ENCODE measurements around the gene RINL.

RINL gene, protein sequence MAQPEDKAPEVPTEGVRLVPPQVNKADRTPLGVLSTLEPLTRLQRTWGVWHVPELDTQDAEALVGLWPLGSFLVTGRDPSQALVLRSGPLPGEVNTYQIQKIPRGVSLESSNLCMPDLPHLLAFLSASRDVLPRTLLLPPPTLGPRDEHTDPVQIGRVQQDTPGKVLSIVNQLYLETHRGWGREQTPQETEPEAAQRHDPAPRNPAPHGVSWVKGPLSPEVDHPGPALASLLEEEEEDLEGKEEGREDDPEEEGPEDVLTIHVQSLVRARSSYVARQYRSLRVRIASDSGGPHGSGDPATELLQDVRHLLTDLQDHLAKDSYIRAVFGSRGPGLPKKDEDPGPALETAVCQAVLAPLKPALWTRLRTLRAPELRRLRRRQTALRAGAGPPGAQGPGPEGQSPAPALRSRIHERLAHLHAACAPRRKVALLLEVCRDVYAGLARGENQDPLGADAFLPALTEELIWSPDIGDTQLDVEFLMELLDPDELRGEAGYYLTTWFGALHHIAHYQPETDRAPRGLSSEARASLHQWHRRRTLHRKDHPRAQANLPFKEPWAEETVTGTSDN

DNA sequence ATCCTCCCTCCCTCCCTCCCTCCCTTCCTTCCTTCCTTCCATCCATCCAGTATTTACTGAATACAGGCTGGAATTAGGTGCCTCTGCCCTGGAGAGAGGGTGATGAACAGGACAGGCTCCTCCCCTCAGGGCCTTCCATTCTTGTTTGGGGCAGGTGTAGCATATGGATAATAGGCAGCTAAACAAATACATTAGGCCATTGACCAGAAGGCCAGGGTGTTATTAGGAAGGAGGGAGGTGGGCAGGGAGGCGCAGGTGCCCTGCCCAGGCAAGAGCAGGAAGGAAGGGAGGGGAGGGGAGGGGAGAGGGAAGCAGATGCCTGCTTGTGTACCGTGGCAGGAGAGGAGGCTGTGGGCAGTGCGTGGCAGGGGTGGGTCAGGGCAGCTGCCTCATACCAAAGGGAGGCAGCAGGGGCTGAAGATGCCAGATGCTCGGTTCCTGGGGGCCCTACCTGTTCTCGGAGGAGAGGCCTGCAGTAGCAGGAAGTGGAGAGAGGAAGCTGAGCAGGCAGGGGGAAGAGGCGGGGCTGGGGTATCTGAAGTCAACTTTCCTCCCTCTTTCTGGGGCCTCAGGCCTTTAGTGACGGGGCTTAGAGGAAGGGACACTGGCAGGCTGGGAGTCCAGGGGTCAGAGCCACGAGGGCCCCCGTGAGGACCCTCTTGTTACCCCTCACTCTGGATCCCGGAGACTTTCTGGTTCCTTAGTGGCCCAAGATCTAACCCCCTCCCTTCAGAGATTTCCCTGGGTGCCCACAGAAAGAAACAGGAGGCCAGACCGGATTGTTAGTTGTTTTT lies at the start of gene RINL:
Gene RINL (minus strand): TSS at position 495 of the 794 bp plus-strand sequence. CDS start 1,533 bp downstream, outside the sequence.
- DNase-seq = peak; percentile 47 to 54

DNA sequence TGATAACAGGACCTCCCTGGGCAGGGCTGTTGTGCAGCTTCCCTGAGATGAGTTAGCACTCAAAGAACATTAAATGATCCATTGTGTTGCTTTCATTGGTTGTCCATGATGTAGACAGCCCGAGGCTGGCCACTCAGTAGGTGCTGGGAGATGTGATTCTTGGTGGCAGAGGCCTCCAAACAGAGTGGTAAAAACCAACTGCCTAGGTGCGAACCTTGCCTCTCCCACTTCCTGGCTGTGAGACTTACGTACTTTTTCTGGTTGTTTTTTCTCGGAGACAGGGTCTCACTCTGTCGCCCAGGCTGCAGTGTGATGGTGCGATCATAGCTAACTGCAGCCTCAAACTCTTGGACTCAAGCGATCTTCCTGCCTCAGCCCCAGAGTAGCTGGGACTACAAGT lies 46.3 kb upstream of the RINL start:
- no peak for DNase-seq

DNA sequence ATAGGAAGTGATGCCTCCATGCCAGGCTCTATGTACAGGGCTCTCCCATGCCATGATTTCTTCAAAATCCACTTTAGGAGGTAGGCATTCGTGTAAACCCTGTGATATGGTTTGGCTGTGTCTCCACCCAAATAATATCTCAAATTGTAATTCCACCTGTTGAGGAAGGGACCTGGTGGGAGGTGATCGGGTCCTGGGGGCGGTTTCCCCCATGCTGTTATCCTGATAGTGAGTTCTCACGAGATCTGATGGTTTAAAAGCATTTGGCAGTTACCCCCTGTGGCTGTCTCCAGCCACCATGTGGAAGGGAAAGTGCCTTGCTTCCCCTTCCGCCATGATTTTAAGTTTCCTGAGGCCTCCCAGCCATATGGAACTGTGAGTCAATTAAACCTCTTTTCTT lies 44.4 kb upstream of the RINL start:
- no peak for DNase-seq

DNA sequence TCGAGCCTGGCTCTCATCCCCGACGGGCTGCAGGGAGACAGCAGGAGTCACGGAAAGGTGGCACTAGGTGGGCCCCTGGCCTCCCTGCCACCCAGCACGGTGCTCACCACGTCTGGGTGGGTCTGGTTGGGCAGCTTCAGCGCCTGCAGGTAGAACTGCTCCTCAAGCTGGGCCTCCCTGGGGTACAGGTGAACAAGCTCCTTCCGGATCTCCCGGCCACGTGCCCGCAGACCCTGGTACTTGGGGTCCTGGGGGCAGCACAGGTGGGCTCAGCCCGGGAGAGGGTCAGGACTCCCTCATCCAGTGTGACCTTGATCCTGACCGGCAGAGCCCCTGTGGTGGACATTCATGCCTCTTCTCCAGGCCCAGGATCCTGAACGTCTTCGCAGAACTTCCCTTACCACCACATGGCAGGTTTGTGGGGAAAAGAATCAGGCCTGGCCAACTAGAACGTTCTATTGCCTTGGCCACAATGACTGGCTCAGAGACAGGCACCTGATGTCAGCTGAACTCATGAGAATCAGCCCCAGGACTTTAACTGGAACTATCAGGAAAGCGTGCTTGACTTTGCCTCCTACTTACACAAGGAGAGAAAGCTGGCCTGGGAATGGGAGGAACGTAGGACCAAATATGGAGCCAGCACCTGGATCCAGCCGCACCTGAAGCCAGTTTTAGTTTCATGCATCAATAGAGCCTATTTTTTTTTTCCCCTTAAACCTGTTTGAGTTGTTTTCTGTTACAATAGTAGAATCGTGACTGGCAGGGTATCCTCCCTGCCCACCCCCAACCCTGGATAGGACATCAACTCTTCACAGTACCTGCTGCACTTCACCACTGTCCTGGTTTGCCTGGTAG lies 43.6 kb upstream of the RINL start:
- no peak for DNase-seq

DNA sequence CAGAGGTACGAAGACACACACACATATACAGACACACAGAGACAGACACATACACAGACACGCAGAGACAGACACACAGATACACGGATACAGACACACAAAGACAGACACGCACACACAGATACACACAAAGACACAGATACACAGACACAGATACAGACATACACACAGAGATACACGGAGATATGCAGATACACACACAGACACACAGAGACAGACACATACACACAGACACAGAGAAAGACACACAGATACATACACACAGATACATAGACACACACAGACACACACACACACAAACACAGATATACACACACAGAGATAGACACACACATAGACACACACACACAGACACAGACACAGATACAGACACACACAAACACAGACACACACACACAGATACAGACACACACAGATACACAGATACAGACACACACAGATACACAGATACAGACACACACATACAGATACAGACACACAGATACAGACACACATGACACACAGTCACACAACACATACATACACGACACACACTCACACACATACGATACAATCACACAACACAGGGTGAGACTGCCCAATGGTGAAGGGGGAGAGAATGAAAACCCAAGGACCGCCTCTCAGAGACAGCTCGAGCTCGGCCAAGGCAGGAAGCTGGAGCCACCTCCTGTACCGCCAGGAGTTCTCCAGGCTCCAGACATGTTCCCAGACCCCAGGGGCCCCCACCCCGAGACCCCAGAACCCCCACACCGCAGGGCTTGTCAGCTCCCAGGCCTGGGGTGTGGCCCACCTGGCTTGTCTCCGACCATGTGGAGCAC lies 42.7 kb upstream of the RINL start:
- DNase-seq = no peak

DNA sequence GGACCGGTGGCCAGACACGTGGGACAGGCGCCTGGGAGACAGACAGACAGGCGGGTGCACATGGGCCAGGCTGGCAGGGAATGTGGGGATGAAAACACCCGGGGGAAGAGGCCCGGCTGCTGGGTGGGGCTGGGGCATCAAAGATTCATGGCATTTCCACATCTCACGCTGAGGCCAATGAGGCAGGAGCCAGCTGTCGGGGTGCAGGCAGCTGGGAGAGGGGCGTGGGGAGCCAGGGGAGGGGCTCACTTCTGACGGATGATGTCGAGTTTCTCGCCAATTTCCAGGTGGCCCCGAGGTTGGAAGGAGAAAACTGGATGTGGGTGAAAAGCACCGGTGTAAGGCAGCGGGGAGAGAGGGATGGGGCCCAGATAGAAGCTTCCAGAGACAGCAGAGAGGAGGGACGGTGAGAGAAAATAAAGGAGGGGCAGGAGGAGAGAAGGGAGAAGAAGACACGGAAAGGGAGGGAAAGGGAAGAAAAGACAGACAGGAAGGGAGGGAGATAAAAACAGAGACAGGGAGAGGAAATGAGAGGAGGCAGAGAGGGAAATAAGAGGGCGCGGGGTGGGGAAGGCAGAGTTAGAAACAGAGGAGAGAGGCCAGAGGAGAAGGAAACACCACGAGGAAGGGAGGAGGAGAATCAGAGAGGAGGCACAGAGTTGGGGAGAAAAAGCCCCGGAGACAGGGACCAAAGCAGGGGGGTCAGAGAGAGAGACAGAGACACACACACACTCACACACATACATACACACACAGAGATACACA lies 41.9 kb upstream of the RINL start:
- DNase-seq = no peak

DNA sequence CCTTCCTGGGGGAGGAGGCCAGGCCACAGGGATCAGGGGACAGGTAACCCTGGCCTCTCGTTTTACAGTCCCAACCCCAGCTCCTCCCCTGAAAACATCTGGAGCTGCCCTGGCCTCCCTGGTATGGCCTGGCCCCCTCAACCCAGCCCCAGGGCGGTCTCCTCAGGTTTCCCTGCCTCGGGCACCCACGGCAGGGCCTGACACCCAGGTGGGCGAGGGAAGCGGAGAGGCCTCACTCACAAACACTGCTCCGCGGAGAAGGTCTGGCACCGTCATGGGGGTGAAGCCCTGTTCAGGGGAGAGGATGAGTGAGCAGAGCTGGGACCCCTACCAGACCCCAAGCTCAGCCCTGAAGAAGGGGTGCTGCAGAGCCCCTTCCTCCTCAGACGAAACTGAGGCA lies 40.5 kb upstream of the RINL start:
- DNase-seq = no peak

DNA sequence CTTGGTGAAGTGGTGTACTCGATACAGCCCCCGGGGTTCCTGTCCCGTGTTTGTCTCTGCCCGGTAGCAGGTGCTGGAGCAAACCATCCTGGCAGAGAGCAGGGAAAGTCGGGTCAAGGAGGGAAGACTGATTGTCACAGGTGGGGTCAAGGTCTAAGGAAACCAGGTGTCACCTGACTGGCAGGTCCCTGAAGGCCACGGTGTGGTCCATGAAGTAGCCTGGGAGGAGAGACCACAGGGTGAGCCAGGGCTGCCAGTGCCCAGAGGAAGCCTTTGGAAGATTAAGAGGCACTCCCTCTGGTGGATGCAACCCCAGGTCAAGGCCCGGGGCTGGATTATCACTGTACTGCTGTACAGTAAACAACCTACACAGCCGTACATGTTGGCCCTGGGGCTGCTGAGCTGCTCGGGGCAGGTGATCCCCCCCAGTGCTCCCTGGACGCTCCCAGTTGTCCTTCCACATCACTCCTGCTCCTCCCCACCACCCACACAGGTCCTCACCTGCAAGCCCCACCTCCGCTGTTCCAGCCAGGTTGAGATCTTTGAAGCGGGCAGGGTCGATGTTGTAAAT lies 39.9 kb upstream of the RINL start:
- no peak for DNase-seq

DNA sequence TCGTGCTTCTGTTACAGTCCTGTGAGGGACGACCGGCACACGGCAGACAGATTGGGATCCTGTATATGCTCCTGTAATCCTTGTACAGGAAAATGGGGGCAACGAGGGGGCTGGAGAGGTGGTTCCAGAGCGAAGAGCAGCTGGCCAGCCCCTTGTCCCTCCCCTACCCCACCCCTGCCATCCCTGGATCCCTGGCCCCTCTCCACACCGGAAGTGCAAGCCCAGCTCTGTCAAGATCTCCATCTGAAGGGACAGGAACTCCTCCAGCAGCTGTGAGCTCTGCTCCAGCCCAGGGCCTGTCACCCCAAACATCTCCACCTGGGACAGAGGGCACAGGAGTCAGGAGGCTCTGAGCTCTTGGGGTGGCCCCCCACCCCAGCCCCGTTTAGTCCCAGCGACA lies 39.4 kb upstream of the RINL start:
- DNase-seq = no peak

DNA sequence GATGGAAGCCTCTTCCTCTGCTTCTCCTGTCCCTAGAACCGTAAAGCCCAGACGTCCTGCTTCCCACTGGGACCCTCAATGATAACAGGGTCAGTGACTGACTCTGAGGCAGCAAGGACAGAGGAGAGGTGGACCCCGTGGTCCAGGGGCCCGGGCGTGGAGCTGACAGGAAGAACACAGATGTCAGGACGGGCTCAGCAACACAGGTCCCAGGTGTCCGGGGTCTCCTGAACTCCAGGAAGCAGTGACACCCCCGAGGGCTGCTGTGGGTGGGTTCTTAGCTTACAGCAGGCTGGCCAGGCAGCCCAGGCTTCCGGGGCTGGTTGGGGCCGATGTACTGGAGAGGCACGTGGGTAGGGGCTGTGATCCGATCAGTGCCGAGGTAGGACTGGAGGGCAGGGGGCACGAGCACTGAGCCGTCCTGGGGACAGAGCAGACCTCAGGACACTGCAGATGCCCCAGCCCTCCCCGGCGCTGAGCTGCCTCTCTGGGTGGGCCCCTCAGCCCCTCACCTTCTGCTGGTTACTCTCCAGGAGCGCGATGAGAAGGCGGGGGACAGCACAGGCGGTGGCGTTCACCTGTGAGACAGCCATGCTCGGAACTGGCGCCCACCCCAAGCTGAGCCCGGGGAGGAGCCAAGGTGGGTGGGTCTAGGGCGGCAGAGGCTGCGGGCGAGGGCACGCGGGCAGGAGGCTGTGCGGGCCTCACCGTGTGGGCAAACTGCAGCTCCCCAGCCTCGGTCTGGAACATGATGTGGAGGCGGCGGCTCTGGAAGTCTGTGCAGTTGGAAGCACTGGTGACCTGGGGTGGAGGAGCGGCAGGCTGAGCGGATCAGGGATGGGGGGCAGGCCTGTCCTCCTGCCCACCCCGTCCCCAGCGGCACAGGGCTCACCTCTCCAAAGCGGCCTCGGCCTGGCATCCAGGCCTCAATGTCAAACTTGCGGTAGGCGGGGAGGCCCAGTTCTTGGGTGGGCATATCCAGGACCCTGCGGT lies 37.5 kb upstream of the RINL start:
- no peak for DNase-seq

DNA sequence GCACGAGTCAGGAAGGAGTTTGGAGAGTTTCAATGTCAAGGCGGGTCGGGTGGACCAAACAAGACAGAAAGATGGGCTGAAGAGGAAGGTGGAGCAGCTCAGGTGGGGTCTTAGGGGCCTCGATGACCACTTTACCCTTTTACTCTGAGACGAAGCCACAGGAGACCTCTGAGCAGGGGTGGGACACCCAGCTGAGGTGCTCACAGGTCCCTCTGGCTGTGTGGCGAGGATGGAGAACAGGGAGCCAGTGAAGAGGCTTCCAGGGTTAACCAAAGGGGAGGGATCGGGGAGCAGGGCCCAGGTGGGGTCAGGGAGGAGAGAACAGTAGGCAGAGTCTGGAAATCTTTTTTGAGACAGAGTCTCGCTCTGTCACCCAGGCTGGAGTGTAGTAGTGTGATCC lies 35.9 kb upstream of the RINL start:
- no peak for DNase-seq

DNA sequence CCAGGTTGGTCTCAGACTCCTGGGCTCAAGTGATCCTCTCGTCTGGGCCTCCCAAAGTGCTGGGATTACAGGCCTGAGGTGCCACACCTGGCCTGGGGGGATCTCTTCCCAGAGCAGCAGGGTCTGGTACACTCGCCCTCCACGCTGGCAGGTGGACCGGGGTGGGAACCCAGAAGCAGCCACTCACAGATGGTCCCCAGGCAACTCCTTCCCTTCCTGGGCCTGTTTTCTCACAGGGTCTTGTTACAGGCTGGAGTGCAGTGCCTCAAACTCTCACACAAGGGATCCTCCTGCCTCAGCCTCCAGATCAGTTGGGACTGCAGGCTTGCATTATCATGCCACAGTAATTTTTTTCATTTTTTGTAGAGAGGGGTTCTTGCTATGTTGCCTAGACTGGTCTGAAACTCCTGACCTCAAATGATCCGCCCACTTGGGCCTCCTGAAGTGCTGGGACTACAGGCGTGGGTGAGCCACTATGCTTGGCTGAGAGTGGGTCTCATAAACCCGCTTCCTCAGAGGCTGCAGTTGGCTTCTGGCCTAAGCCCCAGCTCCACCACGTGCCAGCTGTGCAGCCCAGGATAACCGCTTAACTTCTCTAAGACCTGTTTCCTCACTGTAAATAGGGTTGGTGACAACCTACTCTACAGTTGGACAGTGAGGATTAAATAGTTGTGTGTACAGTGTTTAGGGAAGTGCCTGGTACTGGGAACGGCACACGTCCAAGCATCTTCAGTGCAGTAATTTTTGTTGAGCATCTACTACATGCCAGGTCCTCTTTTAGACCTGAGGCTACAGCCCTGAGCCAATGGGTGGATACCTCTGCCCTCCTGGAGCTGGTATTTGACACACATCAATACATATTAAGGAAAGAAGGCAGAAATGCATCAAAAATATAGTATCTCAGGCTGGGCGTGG lies 34.8 kb upstream of the RINL start:
- DNase-seq = no peak

DNA sequence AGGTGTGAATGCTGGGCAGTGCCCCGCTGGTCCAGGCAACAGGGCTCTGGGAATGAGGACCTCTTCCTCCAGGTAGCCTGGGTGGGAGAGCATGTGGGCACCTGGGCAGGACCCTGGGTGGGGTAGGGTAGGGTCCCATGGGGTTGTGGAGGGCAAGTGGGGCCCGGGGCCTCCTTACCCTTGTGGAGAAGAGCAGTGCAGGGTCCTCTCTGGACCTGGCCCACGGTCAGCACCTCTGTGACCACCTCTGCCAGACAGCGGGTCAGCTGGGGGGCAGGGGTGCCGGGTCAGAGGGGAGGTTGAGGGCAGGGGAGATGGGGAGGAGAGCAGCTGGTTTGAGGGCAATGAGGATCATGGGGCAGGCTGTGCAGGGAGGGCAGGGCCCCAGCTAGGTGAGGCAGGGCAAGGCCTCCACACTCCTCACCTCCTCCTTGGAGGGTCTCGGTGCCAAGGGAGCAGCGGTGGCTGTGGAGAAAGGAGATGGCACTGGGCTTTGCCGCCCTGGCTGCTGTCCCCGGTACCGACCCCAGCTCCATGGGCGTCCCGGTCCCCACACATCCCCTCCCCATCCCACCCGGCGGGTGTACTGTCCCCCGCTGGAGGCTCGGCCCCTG lies 33.4 kb upstream of the RINL start:
- DNase-seq = no peak

DNA sequence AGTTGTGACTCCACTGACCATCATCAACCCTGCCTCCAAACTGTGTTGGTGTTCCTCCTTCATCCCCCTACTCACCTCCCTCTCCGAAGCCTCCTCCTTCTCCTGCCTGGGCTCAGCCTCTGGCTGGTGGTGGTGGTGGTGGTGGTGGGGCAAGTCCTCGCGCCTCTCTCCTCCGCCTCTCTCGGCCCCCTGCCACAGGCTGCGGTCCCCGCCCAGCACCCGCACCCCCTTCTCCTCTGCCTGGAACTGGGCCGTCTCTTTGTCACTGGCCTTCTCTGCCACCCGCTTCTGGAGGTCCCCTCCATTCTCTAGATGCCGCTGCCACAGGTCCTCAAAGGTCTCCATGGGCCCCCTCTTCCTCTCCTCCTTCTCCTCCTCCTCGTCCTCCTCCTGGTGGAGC lies 32.4 kb upstream of the RINL start:
- DNase-seq = no peak

DNA sequence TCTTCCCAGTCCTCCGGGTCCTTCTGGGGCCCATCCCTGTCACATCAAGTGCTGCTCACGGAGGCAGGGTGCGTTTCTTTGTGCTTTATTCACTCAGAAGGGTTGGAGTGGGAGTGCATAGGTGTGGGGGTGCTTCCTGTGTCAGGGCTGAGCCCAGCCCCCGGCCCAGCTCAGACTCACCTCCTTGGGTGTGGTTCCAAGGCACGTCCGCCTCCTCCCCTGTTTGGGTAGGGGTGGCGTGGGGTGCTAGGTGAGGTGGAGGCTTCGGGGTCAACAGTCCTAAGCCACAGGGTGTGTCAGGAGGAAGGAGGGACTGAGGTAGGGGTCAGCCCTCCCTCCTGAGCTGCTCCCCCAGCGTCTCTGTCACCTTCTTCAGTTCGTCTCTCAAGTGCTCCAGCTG lies 30.8 kb upstream of the RINL start:
- no peak for DNase-seq

DNA sequence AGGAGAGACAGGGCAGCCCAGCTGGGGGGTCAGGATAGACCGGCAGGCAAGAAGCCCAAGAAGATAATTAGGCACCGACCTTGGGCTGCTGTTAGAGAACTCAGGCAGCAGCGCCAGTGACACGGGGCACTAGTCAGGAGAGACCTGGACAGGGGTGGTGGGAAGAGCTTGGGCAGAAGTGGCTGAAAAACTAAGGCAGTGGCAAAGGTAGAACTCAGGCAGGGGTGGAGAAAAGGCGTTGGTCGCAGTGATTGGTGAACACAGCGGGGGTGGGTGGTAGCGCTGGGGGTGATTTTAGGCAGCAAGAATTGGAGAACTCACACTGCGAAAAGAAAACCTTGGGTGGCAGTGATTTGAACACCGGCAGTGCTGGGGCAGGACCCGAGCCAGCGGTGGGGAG lies 29.6 kb upstream of the RINL start:
- DNase-seq = no peak

DNA sequence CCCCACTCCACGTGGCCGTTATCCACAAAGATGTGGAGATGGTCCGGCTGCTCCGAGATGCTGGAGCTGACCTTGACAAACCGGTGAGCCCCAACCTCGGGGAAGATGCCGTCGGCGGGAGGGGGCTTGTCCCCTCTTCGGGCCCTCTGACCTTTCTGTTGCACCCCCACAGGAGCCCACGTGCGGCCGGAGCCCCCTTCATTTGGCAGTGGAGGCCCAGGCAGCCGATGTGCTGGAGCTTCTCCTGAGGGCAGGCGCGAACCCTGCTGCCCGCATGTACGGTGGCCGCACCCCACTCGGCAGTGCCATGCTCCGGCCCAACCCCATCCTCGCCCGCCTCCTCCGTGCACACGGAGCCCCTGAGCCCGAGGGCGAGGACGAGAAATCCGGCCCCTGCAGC lies 29.2 kb upstream of the RINL start:
- DNase-seq = no peak

DNA sequence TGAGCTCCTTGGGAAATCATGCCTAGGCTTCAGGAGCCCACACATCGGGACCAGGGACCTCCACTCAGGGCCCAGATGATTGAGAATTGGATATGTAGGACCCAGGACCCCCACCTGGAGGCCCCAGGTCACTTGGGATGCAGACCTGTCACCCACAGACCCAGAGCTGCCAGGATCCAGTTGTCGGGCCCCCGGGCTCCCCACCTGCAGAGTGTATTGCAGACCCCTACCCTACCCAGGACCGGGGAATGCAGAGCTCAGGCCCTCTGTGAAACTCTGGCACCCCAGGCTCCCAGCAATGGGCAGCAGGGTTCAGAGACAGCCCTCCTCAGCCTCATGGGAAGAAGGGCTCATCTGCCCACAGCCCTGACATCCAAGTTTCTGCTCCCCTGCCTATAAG lies 27.5 kb upstream of the RINL start:
- DNase-seq = no peak
